NB4 (cell line): ENCODE data around the gene OLFML2B.

Experiments used
- DNase-seq: peaks from one replicate; pipeline ENCODE4 v3.0.0; 2010; ENCODE audit warnings: low read depth
- H3K4me3 ChIP-seq: one replicate; pipeline ENCODE4 v1.5.1; 2011; ENCODE audit warnings: mild to moderate bottlenecking, low read depth, low read length, moderate library complexity
- MYC ChIP-seq: IDR thresholded peaks from 2 replicates; pipeline ENCODE4 v1.6.1; 2011; ENCODE audit warnings: low read depth, low read length
- POLR2A ChIP-seq: IDR thresholded peaks from 2 replicates; pipeline ENCODE4 v1.6.1; 2011; ENCODE audit warnings: mild to moderate bottlenecking; ENCODE audit not compliant: insufficient read length; ENCODE audit errors: extremely low read depth
- TF ChIP-seq, protein P1 (sequence below): IDR thresholded peaks from 2 replicates; pipeline ENCODE4 v1.6.1; 2011; ENCODE audit warnings: low read depth, low read length
- TF ChIP-seq, protein P2 (sequence below): IDR thresholded peaks from one replicate; pipeline ENCODE4 v1.5.1; 2012; ENCODE audit warnings: low read depth, low read length

Gene OLFML2B

DNA sequence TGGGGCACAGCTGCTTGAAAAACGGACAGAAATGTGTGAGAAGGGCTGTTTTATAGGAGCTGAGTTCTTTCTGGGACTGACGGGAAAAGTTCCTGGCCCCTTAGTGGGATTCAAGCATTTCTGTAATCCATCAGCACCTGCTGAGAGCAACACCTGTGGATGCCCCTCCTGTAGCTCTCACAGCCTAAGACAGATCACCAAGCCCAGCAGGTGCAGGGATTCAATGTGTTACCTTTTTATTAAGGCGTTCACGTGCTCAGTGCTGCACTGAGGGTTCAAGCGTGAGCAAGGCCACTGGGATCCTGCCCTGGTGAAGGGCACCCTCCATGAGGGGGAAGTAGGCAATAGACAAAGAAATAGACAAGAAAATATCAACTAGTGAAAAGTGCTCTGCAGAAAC, 14.9 kb downstream of the OLFML2B start:
- DNase-seq = no peak
- H3K4me3 ChIP-seq = no peak overlapping the region
- TF ChIP-seq MYC = no peak
- no peak for TF ChIP-seq POLR2A
- TF ChIP-seq, protein P1, sequence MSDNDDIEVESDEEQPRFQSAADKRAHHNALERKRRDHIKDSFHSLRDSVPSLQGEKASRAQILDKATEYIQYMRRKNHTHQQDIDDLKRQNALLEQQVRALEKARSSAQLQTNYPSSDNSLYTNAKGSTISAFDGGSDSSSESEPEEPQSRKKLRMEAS = no peak
- TF ChIP-seq, protein P2, sequence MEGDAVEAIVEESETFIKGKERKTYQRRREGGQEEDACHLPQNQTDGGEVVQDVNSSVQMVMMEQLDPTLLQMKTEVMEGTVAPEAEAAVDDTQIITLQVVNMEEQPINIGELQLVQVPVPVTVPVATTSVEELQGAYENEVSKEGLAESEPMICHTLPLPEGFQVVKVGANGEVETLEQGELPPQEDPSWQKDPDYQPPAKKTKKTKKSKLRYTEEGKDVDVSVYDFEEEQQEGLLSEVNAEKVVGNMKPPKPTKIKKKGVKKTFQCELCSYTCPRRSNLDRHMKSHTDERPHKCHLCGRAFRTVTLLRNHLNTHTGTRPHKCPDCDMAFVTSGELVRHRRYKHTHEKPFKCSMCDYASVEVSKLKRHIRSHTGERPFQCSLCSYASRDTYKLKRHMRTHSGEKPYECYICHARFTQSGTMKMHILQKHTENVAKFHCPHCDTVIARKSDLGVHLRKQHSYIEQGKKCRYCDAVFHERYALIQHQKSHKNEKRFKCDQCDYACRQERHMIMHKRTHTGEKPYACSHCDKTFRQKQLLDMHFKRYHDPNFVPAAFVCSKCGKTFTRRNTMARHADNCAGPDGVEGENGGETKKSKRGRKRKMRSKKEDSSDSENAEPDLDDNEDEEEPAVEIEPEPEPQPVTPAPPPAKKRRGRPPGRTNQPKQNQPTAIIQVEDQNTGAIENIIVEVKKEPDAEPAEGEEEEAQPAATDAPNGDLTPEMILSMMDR = no peak

DNA sequence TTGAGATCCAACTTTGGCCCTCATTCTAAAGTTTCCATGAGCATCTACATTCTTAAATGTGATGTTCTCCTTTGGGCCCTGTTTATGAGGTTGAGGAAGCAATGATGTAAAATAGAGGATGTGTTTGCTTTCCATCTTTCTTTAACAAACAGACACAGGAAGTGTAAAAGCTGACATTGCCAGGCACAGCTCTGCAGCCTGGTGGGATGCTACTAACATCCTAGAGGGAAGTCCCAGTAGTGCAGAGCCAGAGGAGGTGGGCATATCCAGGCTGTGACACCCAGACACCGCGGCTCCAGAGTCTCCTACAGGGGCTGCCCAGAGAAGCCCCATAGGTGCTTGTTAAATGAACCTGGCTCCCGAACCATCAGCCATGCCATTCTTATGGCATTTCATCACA, 16.2 kb downstream of the OLFML2B start:
- no peak for DNase-seq
- no peak for TF ChIP-seq MYC
- no peak overlapping the region for H3K4me3 ChIP-seq

DNA sequence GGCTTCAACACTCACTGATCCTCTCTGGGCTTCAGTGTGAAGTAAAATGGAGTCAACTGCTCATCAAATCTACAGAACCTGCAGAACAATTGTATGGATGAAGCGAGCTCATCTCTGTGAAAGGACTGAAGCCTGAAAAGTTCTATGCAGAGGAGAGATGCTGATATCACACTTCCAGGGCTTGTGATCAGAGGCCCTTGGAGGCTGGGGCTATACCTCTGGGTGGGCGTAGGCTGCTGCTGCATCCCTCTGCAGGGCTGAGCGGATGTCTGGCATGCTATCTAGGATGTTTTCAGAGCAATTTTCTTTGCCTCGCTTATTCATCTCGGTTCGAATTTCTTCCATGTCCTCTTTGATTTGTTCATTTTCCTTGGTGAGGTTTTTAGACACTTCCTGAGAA, 17.6 kb downstream of the OLFML2B start:
- no peak for DNase-seq
- TF ChIP-seq, protein P1 = no peak
- TF ChIP-seq, protein P2 = no peak
- no peak for TF ChIP-seq MYC
- no peak for TF ChIP-seq POLR2A
- no peak overlapping the region for H3K4me3 ChIP-seq

DNA sequence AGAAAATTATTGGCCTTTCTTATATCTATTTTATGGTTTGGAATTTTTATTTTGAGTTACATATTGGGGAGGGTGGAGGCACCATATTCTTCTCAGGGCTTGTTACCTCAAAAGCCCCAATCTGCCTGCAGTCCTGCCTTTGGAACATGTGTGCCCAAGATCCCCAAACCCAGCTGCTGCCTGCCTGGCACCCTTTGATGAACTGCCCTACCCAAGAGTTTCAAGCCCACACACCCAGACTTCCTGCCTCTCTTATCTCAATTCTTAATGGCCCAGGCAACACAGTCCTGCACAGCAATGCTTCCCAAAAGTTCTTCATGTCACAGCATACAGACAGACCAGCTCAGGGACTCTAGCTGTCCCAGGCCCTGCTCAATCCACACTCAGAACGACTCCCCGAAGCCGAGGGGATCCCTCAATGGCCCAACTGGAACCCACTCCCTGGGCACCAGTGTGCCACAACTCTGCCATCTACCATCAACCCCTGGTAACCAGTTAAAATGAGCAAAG, 19.2 kb downstream of the OLFML2B start:
- TF ChIP-seq, protein P2 = no peak
- no peak for TF ChIP-seq POLR2A
- TF ChIP-seq, protein P1 = no peak; the same call in 1 of the 2 replicates
- no peak for TF ChIP-seq MYC
- no peak overlapping the region for H3K4me3 ChIP-seq
- peak; percentile 33 for DNase-seq

DNA sequence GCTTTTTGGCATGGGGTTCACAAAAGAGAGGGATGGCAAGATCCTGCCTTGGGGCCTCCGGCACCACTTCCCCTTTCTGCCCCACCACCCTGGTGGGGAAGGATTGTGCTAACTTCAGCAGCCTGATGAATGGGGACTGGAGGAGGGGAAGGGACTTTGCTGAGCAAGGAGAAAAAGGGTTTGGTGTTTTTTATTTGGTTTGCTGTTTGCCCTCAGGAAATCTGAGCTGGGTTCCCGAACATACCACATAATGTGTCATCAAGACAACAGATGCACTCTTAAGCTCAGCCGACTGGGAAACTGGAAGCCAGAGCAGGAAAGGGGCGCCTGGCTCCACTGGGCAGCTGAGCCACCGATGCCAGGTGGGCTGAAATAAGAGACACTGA, 19.8 kb downstream of the OLFML2B start:
- DNase-seq = peak; percentile 94
- peak overlapping the region; percentile 54 for H3K4me3 ChIP-seq
- TF ChIP-seq POLR2A (no peak), MYC (no peak)
- TF ChIP-seq, protein P1 = no peak

DNA sequence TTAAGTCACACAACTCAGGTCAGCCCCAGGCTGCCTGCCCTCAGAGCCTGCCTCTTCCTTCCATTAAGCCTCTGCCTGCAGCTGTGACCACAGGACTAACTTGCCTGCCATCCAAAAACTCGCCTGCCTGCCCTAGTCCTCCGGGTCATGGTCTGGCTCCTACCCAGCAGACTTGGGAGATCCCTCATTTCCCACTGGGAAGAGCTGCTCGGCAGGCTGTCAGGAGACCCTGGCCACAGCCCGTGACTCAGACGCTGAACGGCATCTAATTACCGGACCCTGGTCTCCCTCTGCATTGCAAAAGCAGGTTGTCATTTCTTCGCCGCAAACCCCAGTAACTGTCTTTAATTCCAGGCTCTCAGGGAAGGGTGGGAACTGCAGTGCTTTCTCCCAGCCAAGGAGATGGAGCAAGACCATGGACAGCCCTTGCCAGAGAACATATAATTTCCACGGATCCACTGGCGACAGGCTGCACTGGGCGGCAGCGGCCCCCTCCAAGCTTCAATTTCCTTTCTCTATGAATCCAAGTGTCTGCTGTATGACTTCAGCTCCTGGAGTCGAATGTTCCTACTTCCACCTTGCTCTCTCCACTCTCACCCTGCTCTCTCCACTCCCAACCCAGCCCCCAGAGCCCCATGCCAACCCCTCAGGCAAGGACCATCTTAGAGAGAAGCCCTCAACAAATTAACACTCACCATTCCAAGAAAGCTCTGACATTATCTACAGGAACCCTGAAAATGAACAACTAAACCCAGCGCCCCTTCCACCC, 20.4 kb downstream of the OLFML2B start:
- H3K4me3 ChIP-seq = peak overlapping the region; percentile 54
- DNase-seq = peak; percentile 81
- TF ChIP-seq, protein P1 = no peak
- 0 out of 2 replicates have a peak, but pooled peaks have one; percentile 21 for TF ChIP-seq MYC

DNA sequence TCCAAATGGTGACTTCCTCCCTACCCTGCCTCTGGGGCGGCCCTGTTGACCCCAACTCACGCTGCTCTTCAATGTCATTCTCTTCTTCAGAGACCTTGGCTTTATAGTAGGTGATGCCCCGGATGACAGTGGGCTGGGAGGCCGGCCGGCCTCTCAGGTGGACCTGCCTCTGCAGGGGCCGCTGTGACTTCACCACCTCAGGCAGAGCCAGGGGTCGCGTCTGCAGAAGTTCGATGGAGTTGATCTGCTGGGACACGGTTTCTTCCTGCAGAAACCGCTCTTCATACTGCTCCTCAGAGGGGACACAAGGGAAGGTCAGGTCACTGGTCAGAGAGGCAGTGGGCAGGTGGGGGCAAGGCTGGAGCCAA, 23.6 kb downstream of the OLFML2B start:
- TF ChIP-seq MYC = no peak
- TF ChIP-seq, protein P1 = no peak
- TF ChIP-seq POLR2A = no peak
- TF ChIP-seq, protein P2 = no peak
- H3K4me3 ChIP-seq = no peak overlapping the region
- DNase-seq = no peak
